Aorta (tissue), 5 donors: ENCODE data around the gene TBL1X. TPM values are rescaled to one million over a fixed set of nuclear protein-coding genes. Genes with fewer than 3 reads are reported as not detected.
A peak's percentile ranks its signal among the peaks of the same experiment; 100 is the strongest.

Source experiments
- ATAC-seq: fragments of 200-7000 bp; cut with Tn5 transposase; one replicate; pipeline ENCODE4 v1.9.1; 2022; ENCODE audit warnings: moderate library complexity; ENCODE audit not compliant: low FRiP score
- DNase-seq, 2 donors: peaks; one replicate each; pipeline ENCODE4 v3.0.0-alpha.2; 2020
- H3K27ac ChIP-seq, 2 donors: one replicate each; pipeline ENCODE4 v1.5.1; 2013; ENCODE audit warnings: low read length in 2 of 2, mild to moderate bottlenecking in 2 of 2, moderate library complexity in 2 of 2, control low read depth in 1 of 2, inconsistent platforms in 1 of 2, low read depth in 1 of 2
- H3K27me3 ChIP-seq, 2 donors: one replicate each; pipeline ENCODE4 v1.6.1; 2013; ENCODE audit warnings: control low read depth in 1 of 2, low read length in 1 of 2, mild to moderate bottlenecking in 1 of 2, moderate library complexity in 1 of 2; ENCODE audit not compliant: insufficient read depth in 2 of 2, control insufficient read depth in 1 of 2
- H3K36me3 ChIP-seq, 2 donors: one replicate each; pipeline ENCODE4 v1.6.1; 2013; ENCODE audit warnings: control low read depth in 1 of 2, low read length in 1 of 2, mild to moderate bottlenecking in 1 of 2; ENCODE audit not compliant: insufficient read depth in 2 of 2, control insufficient read depth in 1 of 2
- H3K4me1 ChIP-seq, 2 donors: one replicate each; pipeline ENCODE4 v1.6.1; 2013; ENCODE audit warnings: low read length in 2 of 2, control low read depth in 1 of 2, mild to moderate bottlenecking in 1 of 2, moderate library complexity in 1 of 2; ENCODE audit not compliant: insufficient read depth in 2 of 2, control insufficient read depth in 1 of 2
- H3K4me3 ChIP-seq, 2 donors: one replicate each; pipeline ENCODE4 v1.5.1; 2013; ENCODE audit warnings: low read length in 2 of 2, control low read depth in 1 of 2, mild to moderate bottlenecking in 1 of 2
- H3K9me3 ChIP-seq: one replicate; pipeline ENCODE4 v1.6.1; 2013; ENCODE audit warnings: mild to moderate bottlenecking, low read length; ENCODE audit not compliant: control insufficient read depth
- WGBS, 2 donors: extraction: QIAGEN DNeasy Blood & Tissue Kit; methylation state at CpG; one replicate each; pipeline ENCODE4 v1.1.7; 2013; 5-methylcytosine and 5-hydroxymethylcytosine counted together
- intact Hi-C, 2 donors: fragments of 100-400 bp; cut with DNase I; formaldehyde crosslinking; loops; one replicate each; pipeline versions ENCODE4 v1.14.2 to v1.15.0; 2022
- polyA plus RNA-seq, 2 donors: library from polyadenylated mRNA; stranded (reverse); fragments of 200-250 nt; gene quantifications; one replicate each; pipeline ENCODE4 v1.2.3, GENCODE V29; 2013
- total RNA-seq, 2 donors: library from RNA; stranded (reverse); fragmentation: NEBNext Ultra II Directional; extraction: Animal tissue kit (Norgen Biotek cat#: 25700); gene quantifications; one replicate each; pipeline ENCODE4 v1.2.1, GENCODE V29; 2021
- donor health status: healthy with polysubstance abuse.
- donor health status: Bipolar disorder and iron deficiency.
- donor health status: DM: no; HTN: no; CAD: no.
- donor health status: DM: no; HTN: no; CAD: no.
- donor health status: DM: yes; HTN: yes; CAD: no.

The TBL1X gene
- total and polyA plus RNA-seq, 4 donors, result 8.9 to 81.2 (median 27.5) TPM

DNA sequence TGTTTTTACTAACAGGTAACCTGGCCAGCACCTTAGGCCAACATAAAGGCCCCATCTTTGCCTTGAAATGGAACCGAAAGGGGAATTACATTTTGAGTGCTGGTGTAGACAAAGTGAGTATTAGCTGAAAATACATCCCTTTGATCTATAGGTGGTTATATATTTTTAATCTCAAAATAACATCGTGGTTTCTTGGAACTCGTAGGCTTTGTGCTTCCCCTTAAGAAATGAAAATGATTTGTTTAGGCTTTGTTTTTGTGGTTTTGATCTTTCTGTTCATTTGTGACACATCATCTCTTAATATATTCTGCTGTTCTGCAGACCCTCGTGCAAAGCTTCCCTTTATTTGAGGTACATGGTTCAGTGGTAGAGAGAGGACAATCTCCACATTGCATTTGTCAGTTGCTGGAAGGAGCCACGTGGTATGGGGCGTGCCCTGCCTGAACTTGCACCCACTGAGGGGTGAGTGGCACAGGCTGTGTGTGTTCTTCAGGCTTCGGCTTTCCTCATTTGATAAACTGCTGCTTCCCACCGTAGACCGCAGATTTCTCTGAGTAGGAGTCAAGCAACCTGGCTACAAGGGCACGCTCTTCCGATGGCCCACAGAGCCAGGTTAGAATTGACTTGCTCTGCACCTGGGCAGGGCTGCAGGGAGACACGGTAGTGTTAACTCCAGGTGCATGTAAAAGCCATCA lies 228.6 kb downstream of the TBL1X start:
- DNase-seq (no peak), ATAC-seq (no peak)
- Histone ChIP-seq H3K27me3 (no peaks in the 10 kb centered on the region), H3K9me3 (no peaks in the 10 kb centered on the region), H3K27ac (no peak overlapping the region), H3K36me3 (peaks cover 0 to 6% of the 10 kb centered on the region in 2 donors), H3K4me3 (no peak overlapping the region), H3K4me1 (no peaks in the 10 kb centered on the region)
- 89% methylated on average over 12 of the region's 12 CpGs for WGBS, 2 donors
- intact Hi-C loops, result no loop called here

DNA sequence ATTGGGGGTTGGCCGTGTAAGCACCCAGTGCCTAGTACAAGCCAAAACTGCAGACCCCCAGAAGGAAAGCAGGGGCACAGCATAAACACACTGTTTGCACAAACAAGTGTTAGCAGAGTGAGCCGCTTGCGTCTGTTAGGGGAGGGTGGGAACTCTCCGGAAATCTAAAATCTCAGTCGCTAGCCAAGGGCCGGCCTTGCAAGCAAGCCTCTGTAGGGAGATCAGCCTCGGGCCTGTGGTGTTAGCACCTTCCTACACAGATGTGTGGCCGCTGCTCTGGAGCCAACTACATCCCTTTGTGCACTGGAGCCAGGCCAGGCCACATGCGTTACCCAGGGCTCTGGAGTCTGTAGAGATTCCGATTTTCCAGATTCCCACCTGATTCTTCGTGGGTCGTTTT lies 233.7 kb downstream of the TBL1X start:
- DNase-seq (no peak), ATAC-seq (no peak)
- intact Hi-C loops, result no loop called here
- Histone ChIP-seq H3K4me3 (no peak overlapping the region), H3K9me3 (no peaks in the 10 kb centered on the region), H3K4me1 (no peaks in the 10 kb centered on the region), H3K36me3 (peaks cover 0 to 2% of the 10 kb centered on the region in 2 donors), H3K27ac (no peak overlapping the region), H3K27me3 (no peaks in the 10 kb centered on the region)
- 86 to 91% methylated on average over 12 of the region's 12 CpGs for WGBS, 2 donors

DNA sequence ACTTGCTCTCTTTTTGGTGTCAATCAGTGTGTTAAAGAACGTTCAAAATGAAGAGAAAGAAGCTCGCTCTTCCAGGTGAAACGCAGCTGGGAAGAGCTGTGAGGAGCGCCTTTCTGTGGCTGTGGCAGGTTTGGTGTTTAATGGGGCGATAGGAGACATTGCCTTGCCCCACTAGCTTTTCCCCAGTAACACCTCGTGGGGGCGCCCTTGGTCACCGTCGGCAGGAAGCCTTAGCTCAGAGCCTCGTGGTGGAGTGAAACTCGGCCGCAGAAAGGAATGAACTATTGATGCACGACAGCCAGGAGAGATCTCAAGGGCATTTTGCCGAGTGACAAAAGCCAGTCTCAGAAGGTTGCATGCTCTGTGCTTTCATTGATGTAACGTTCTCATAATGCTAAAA lies 235.7 kb downstream of the TBL1X start:
- H3K9me3 ChIP-seq, result no peaks in the 10 kb centered on the region
- H3K27ac ChIP-seq, result no peak overlapping the region
- DNase-seq (peak in 1 of 2 donors; percentile 65), ATAC-seq (no peak)
- no peaks in the 10 kb centered on the region for H3K36me3 ChIP-seq
- 77 to 89% methylated on average over 15 of the region's 15 CpGs for WGBS, 2 donors
- intact Hi-C loops, result loop anchor here in 1 of 2 donors (10.0 kb wide), 2 partner anchors 356 to 886 kb away; no protein-coding TSS in a partner anchor
- no peaks in the 10 kb centered on the region for H3K27me3 ChIP-seq
- no peaks in the 10 kb centered on the region for H3K4me1 ChIP-seq
- H3K4me3 ChIP-seq, result no peak overlapping the region

- intact Hi-C loops, result loop anchor here in 1 of 2 donors (10.0 kb wide), 2 partner anchors 357 to 887 kb away; no protein-coding TSS in a partner anchor
Measured at GRCh38 chrX:9701790-9702189, 236.9 kb downstream of the TBL1X start.

GRCh38 chrX:9703406-9703805 lies 238.5 kb downstream of the TBL1X start:
- no peaks in the 10 kb centered on the region for H3K4me1 ChIP-seq
- no peaks in the 10 kb centered on the region for H3K9me3 ChIP-seq
- H3K27me3 ChIP-seq, result no peaks in the 10 kb centered on the region
- intact Hi-C loops, result loop anchor here in 1 of 2 donors (10.0 kb wide), 2 partner anchors 359 to 889 kb away; no protein-coding TSS in a partner anchor
- H3K4me3 ChIP-seq, result no peak overlapping the region
- DNase-seq (peak in 1 of 2 donors; percentile 56), ATAC-seq (no peak)
- no peaks in the 10 kb centered on the region for H3K36me3 ChIP-seq
- no peak overlapping the region for H3K27ac ChIP-seq
- WGBS, 2 donors, result 91 to 93% methylated on average over 14 of the region's 14 CpGs

More at GRCh38 chrX:9701790-9702189, 236.9 kb downstream of the TBL1X start:
- no peak for DNase-seq
- Histone ChIP-seq H3K36me3 (no peaks in the 10 kb centered on the region), H3K9me3 (no peaks in the 10 kb centered on the region), H3K27ac (no peak overlapping the region), H3K4me3 (no peak overlapping the region), H3K27me3 (no peaks in the 10 kb centered on the region), H3K4me1 (no peaks in the 10 kb centered on the region)
- 92 to 97% methylated on average over 12 of the region's 12 CpGs for WGBS, 2 donors
- no peak for ATAC-seq

DNA sequence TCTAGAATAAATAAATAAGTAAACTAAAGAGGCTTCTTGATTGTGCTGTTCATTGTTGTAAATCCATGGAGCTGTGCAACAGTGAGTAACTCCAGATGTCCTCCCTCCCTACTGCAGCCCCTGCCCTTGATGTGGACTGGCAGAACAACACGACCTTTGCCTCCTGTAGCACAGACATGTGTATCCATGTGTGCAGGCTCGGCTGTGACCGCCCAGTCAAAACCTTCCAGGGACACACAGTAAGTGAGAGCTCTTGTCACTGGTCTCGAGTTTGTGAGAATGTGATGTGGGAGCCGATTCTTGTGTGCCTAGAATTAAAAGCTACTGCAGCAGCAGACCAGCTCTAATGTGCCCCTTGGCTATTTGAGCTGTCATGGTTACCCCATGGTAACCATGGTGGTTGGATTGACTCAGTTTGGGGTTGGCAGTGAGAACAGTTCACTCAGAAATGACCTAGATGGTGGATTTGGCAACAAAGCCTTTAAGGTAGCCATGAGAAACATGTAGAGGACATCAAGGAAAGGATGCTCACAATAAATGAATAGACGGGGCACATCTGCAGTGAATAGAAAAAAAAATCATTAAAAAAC lies 240.1 kb downstream of the TBL1X start:
- peak in 1 of 2 donors; percentile 43 for DNase-seq
- H3K27me3 ChIP-seq, result no peaks in the 10 kb centered on the region
- intact Hi-C loops, result loop anchor here (5.0 to 10.0 kb wide), 7 partner anchors 238 to 958 kb away; partner anchors contain the start of gene TBL1X (in 1 of the 2)
- ATAC-seq, result no peak
- no peak overlapping the region for H3K27ac ChIP-seq
- 70 to 79% methylated on average over 6 of the region's 6 CpGs for WGBS, 2 donors
- no peak overlapping the region for H3K4me3 ChIP-seq
- H3K4me1 ChIP-seq, result no peaks in the 10 kb centered on the region
- H3K9me3 ChIP-seq, result no peaks in the 10 kb centered on the region
- peaks cover 0 to 3% of the 10 kb centered on the region in 2 donors for H3K36me3 ChIP-seq

DNA sequence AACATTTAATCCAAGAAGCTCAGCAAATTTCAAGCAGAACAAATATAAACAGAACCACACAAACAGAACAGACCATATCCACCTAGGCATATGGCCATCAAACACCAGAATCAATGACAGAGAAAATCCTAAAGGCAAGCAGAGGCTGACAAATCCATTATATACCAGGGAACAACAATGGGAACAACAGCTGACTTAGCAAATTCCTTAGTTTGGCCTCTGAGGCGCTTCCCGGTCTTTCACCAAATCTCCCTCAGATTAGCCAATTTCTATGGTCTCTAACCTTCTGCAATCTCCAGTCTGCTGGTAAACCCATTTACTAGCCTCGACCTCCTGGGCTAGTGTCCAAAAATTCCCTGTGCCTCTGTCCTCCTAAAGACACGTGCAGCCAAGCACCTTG lies 241.6 kb downstream of the TBL1X start:
- DNase-seq (no peak), ATAC-seq (no peak)
- Histone ChIP-seq H3K9me3 (no peaks in the 10 kb centered on the region), H3K27ac (peak overlapping the region in 1 of 2 donors; percentile 21), H3K4me1 (no peaks in the 10 kb centered on the region), H3K4me3 (no peak overlapping the region), H3K27me3 (no peaks in the 10 kb centered on the region), H3K36me3 (peaks cover 0 to 3% of the 10 kb centered on the region in 2 donors)
- intact Hi-C loops, result loop anchor here (5.0 to 10.0 kb wide), 7 partner anchors 239 to 959 kb away; partner anchors contain the start of gene TBL1X (in 1 of the 2)
- 54 to 68% methylated on average over 4 of the region's 4 CpGs for WGBS, 2 donors

GRCh38 chrX:9707306-9708033 lies 242.6 kb downstream of the TBL1X start:
- ATAC-seq (peak; percentile 11), DNase-seq (peak in 1 of 2 donors; percentile 60)
- 36 to 52% methylated on average over 13 of the region's 13 CpGs for WGBS, 2 donors
- Histone ChIP-seq H3K4me1 (no peaks in the 10 kb centered on the region), H3K27me3 (no peaks in the 10 kb centered on the region), H3K36me3 (peaks cover 0 to 5% of the 10 kb centered on the region in 2 donors), H3K4me3 (no peak overlapping the region), H3K27ac (no peak overlapping the region), H3K9me3 (no peaks in the 10 kb centered on the region)
- intact Hi-C loops, result loop anchor here (5.0 to 10.0 kb wide), 7 partner anchors 240 to 960 kb away; partner anchors contain the start of gene TBL1X (in 1 of the 2)
